ENCODE data around the gene RASA2. TPM values are rescaled to one million over a fixed set of nuclear protein-coding genes. Genes with fewer than 3 reads are reported as not detected.

RASA2 gene
- total RNA-seq, 1 donor from 2014 or later: 7.7 TPM

GRCh38 chr3:141457624-141458236 lies 29.1 kb upstream of the RASA2 start:
- Histone ChIP-seq H3K27ac (no peak overlapping the region), H3K9me3 (no peaks in the 10 kb centered on the region), H3K4me1 (peaks cover 0 to 5% of the 10 kb centered on the region in 2 donors), H3K27me3 (no peaks in the 10 kb centered on the region), H3K4me3 (no peak overlapping the region), H3K36me3 (no peaks in the 10 kb centered on the region)
- no peak for TF ChIP-seq CTCF (IDR thresholded peaks at IDR 0.05)
- DNase-seq (ENCODE audit: low spot score in 2 of 2): no peak
- intact Hi-C loops (cut with DNase I): loop anchor here (10.0 kb wide), 1 partner anchor 417 kb away; the partner anchor contains the start of gene ATP1B3

GRCh38 chr3:141459008-141459407 lies 27.8 kb upstream of the RASA2 start:
- H3K4me3 ChIP-seq: no peak overlapping the region
- H3K36me3 ChIP-seq: no peaks in the 10 kb centered on the region
- no peaks in the 10 kb centered on the region for H3K9me3 ChIP-seq
- DNase-seq (ENCODE audit: low spot score in 2 of 2): no peak
- no peak for TF ChIP-seq CTCF (IDR thresholded peaks at IDR 0.05)
- H3K4me1 ChIP-seq: peaks cover 0 to 5% of the 10 kb centered on the region in 2 donors
- H3K27me3 ChIP-seq: no peaks in the 10 kb centered on the region
- intact Hi-C loops (cut with DNase I): loop anchor here (10.0 kb wide), 1 partner anchor 416 kb away; the partner anchor contains the start of gene ATP1B3
- no peak overlapping the region for H3K27ac ChIP-seq

GRCh38 chr3:141460097-141460704 lies 26.6 kb upstream of the RASA2 start:
- H3K9me3 ChIP-seq: no peaks in the 10 kb centered on the region
- no peaks in the 10 kb centered on the region for H3K4me1 ChIP-seq
- peak; percentile 86 to 88 (median 88) for TF ChIP-seq CTCF (IDR thresholded peaks at IDR 0.05)
- DNase-seq (ENCODE audit: low spot score in 2 of 2): peak; percentile 51 to 94
- no peak overlapping the region for H3K27ac ChIP-seq
- intact Hi-C loops (cut with DNase I): loop anchor here (1.0 to 10.0 kb wide), 2 partner anchors 101 to 195 kb away; no protein-coding TSS in a partner anchor
- H3K27me3 ChIP-seq: no peaks in the 10 kb centered on the region
- H3K36me3 ChIP-seq: no peaks in the 10 kb centered on the region
- no peak overlapping the region for H3K4me3 ChIP-seq

- no peaks in the 10 kb centered on the region for H3K36me3 ChIP-seq
- H3K9me3 ChIP-seq: no peaks in the 10 kb centered on the region
- H3K4me3 ChIP-seq: no peak overlapping the region
- intact Hi-C loops (cut with DNase I): loop anchor here (10.0 kb wide), 1 partner anchor 192 kb away; no protein-coding TSS in a partner anchor
- H3K4me1 ChIP-seq: no peaks in the 10 kb centered on the region
- H3K27ac ChIP-seq: no peak overlapping the region
- DNase-seq (ENCODE audit: low spot score in 2 of 2): no peak
- TF ChIP-seq CTCF (IDR thresholded peaks at IDR 0.05): no peak
- H3K27me3 ChIP-seq: no peaks in the 10 kb centered on the region
Measured at GRCh38 chr3:141462176-141462859, 24.5 kb upstream of the RASA2 start.

GRCh38 chr3:141465221-141465620 lies 21.6 kb upstream of the RASA2 start:
- no peak for TF ChIP-seq CTCF (IDR thresholded peaks at IDR 0.05)
- Histone ChIP-seq H3K9me3 (no peaks in the 10 kb centered on the region), H3K27me3 (no peaks in the 10 kb centered on the region), H3K4me1 (no peaks in the 10 kb centered on the region), H3K27ac (no peak overlapping the region), H3K36me3 (no peaks in the 10 kb centered on the region), H3K4me3 (no peak overlapping the region)
- intact Hi-C loops (cut with DNase I): loop anchor here (10.0 kb wide), 1 partner anchor 190 kb away; no protein-coding TSS in a partner anchor
- DNase-seq (ENCODE audit: low spot score in 2 of 2): no peak

Measured in ascending aorta (tissue), 2 donors.